ENCODE data around the gene SLC16A8.

SLC16A8 gene

DNA sequence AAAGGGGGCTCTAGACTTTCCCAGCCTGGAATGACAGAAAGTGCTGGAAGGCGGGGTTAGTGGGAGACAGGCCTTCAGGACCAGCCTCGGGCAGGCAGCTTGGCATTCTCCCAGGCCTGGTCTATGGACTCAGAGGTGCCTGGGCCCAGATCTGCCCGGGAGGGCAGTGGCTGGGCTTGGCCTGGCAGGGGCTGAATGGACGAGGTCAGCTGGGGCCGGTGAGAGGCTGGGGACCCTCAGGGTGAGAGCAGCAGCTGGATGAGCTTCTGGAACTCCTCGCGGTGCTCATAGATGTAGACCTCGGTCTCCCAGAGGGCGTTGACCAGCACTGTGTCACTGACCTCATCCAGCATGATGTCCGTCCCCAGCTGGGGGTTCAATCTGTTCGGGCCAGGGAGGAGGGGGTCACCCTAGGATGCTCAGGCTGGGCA, 28.0 kb upstream of the SLC16A8 start:
- DNase-seq (ENCODE audit: low spot score) = no peak

DNA sequence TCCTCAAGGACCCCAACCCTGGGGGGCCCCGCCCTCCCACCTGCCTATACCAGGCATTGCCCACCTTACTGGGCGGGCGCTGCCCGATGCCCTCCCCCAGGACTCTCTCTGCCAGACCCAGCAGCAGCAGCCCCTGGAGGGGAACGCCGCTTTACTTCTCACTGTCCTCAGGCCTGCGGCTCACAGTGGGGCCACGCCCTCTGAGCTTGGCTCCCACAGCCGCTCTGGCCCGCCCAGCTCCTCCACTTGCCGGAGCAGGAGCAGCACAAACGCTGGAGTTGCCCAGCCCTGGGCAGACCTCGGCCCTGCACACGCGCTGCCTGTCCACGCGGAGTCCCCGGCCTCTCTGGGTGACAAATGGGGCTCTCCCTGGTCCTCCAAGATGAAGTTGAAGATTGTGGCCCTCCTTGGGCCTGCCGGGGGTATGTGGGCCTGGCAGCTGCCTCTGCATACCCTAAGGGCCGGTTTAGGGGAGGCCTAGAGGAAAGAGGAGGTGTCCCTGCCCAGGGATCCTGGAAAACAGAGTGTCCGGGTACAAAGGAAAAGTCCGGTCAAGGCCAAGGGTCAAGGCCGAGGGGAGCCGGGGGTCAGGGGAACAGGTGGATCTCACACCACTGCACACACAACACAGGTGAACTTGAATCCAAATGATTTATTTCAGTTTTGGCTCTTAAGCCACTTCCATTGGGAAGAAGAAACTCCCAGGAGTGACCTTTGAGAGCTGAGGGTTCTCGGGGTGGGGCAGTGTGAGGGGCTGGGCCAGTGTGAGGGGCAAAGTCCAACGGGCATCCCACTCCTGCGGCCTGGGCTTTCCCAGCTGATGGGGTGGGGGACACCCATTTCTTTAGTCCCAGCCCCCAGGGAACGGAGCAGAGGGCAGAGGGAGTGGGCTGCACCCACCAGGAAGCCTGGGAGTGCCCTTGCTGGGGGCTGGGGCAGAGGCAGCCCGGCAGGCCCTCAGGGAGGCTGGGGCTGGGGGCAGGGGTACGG, 27.2 kb upstream of the SLC16A8 start:
- DNase-seq (ENCODE audit: low spot score) = no peak

DNA sequence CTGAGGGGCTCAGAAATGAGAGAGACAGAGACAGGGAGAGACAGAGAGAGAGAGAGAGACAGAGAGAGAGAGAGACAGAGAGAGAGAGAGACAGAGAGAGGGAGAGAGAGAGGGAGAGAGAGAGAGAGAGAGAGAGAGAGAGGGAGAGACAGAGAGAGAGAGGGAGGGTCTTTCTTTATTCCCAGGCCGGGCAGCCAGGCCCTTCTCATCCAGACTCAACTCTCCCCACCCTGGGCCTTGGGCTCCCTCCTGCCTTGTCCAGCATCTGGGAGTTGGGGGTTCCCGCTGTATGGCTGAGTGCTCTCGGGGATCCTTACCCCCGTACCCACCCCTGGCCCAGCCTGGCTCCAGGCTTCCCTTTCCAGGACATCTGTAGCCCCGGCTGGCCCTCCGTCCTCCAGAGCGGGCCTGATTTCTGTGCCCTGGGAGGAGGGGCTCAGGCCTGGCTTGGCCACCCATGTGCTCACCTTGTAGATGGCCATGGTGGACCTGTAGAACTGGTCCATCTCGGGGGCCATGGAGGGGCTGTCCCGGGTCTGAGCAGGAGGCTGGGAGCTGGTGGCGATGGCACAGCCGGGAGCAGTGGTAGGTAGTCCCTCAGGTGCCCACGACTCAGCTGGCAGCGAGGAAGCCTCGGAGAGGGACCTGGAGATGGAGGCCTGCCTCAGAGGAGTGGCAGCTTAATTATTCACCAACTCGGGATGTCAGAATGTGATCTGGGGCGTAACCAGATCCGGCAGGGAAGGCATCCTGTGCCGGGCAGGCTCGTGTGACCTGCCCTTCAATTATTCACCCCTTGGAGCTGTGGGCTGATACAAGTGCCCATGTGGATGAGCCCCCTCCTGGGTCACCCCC, 26.3 kb upstream of the SLC16A8 start, which contains the start of gene BAIAP2L2:
Gene BAIAP2L2, minus strand, starts transcription at position 677 of the 855 bp plus-strand sequence. Its CDS starts 159 bp downstream, at position 518.
- no peak for DNase-seq (ENCODE audit: low spot score)

DNA sequence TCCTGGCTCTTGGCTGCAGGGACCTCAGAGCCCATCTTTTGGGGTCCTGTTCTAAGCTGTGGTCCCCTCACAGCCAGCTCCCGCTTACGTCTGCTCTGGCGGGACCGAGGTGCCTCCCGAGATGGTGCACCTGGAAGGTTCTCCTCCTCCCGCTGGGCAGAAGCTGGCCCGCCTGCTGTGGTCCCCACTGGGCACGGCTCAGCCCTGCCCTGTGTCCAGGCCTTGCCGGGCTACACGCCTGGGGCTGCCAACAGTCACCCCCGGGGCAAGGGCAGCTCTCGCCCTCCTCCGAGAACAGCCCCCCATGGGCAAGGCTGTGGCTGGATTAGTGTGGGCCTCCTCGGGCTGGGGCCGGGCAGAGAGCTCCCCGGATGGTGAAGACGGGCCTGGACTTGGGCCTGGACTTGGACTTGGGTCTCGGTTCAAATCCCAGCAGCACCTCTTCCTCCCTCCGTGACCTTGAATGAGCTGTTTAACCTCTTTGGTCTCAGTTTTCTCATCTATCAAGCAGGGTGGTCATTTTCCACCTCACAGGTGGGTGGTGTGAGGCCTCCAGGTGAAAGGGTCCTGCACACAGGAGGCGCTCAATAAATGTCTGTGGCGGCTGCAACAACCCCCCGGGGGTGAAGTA, 25.5 kb upstream of the SLC16A8 start:
- no peak for DNase-seq (ENCODE audit: low spot score)

DNA sequence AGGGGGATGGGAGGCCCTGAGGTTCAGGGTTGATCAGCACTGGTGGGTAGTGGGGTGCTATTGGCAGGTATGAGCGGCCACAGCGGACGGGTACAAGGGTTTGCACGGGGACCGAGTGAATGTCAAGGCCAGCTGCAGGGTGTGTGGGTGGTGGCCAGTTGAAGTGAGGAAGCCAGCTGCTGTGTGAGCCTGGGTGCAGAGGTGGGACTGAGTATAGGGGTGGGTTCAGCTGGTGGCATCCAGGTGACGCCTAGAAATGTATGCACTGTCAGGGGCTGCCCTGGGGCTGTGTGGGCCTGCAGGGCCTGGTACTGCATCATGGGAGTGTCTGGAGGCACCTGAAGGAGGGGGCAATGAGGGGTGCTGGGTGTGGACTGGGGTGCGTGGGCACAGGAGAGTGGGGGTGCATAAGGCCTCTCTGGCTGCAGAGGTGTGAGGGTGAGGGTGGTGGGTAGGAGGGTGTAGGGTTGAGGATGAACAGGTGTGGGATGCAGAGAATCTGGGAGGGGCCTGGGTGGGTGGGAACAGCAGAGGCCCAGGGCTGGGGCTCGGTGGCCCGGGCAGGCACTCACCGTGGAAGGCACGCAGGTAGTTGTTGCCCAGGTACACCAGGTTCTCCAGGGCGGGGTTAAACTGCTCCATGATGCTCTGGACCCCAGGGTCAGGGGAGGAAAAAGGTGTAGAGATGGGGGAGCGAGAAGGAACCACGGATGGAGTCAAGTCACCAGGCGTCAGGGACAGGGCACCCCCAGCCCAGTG, 24.8 kb upstream of the SLC16A8 start:
- no peak for DNase-seq (ENCODE audit: low spot score)

DNA sequence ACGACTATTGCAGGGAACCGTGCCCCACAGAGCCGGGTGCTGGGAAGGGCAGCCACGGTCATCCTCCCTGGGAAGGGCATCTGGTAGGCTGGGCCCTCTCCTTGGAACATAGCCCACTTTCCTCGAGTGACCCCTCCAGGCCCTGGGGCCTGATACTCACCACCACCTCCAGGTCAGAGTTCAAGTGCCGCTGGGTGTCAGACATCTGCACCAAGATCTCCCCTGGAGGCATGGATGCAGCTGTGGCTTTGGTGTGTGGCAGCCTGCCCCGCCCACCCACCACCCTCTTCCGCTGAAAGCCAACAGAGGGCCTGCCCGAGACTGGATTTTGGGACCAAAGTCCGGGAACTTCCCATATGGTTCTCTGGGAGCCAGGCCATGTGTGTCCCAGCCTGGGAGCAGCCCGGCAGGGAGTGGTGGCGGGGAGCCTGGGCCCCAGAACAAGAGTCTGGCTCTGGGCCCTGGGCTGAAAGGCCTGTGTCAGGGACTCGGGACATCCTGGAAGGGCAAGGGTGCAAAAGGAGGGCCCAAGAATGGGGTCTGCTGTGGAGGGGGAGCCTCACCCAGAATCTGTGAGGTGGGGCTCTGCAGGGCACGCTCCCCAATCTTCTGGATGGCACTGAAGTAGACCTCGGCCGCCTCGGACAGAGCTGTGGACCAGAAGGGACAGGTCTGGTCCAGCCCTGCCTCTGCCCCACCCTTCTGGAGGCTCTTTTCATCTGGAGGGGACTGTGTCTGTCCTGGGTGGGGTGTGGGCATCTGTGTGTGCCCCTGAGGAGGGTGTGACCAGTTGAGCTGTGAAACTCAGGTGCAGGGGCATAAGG, 23.9 kb upstream of the SLC16A8 start:
- no peak for DNase-seq (ENCODE audit: low spot score)

DNA sequence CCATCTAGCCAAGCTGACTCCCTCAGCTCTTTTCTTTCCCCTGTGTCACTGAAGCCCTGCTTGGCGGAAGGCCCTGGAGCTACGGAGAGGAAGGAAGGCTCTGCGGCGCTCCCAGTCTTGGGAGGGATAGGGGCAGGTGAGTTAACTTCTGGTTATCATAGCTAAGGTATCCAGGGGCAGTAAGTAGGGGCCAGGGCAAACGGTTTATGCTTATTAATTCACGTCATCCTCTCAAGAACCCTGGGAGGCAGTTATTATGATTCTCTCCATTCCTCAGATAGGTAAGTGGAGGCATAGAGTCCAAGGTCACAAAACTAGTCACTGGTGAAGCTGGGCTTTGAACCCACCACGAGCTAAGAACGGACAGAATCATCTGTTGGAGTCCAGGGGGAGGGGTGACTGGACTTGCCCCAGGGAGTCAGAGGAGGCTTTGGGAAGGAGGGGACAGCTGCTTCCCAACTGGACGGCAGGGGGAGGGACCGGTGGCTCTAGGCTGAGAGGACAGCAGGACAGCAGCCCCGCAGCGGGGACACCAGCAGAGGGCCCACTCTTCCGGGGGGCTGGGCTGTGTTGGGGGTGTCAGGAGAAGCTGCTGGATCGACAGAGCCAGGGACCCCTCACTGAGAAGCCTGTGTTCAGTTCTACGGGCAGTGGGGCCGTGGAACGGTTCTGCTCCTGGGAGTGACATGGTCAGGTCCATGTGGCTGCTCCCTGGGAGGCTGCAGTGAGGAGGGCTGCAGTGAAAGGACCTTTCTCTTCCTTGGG, 23.0 kb upstream of the SLC16A8 start:
- DNase-seq (ENCODE audit: low spot score) = no peak

DNA sequence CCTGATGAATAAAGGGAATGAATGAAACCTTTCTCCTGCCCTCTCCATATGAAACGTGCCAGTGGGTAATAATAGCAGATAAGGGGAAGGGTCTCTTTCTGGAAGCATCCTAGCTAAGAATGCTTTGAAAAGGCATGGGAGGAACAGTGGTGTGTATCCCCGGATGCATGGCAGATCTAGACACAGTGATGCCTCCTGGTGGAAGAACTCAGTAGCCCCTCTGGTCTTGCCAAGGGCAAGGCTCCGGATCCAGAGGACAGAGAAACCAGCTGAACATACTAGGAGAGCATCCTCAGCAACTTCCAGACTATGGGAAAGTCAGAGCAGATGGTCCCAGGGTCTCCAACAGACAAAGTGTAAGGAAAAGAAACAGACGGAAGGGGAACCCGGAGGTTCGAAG, 20.1 kb upstream of the SLC16A8 start:
- no peak for DNase-seq (ENCODE audit: low spot score)

DNA sequence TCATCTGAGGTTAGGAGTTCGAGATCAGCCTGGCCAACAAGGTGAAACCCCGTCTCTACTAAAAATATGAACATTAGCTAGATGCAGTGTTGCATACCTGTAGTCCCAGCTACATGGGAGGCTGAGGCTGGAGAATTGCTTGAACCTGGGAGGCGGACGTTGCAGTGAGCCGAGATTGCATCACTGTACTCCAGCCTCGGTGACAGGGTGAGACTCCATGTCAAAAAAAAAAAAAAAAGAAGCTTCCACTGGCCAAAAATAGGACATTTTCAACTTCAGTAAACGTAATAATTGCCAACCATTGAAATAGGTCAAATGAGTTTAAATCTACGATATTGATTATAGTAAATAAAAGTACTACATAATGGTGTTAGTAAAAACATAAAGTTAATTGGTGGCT, 19.7 kb upstream of the SLC16A8 start:
- no peak for DNase-seq (ENCODE audit: low spot score)

DNA sequence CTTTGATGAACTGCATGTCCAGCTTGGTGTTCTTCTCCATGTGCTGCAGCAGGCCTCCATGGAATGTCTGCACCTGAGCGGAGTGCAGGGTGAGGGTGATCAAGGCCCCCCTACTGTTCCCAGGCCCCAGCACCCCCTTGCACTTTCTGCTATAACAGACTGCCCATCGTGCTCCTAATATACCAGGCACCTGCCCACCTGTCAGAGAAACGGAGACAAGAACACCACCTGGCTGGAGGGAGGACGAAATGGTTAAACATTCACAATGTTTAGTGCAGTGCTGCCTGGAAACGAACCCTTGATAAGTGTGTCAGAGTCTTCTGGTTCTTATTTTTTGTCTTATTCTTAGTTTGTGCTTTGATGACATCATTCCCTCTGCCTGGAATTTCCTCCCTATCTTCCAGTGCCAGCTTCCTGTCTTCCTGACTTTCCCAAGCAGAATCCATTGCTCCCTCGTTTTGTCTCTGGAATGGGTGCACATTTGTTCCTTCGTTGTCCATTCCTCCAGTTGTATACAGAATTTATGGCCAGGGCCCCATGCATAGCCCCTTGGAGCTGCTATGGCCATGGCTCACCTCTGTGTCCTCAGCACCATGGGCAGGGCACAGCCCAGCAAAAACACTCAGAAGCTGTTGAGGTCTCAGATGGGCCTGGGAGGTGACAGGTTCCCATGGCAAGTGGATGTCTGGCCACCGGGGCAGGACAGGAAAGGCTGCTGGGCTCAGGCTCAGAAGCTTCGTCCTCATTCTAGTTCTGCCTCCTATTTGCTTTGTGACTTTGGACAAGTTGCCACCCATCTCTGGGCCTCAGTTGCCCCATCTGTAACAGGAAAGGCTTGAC, 14.6 kb upstream of the SLC16A8 start:
- DNase-seq (ENCODE audit: low spot score) = no peak

DNA sequence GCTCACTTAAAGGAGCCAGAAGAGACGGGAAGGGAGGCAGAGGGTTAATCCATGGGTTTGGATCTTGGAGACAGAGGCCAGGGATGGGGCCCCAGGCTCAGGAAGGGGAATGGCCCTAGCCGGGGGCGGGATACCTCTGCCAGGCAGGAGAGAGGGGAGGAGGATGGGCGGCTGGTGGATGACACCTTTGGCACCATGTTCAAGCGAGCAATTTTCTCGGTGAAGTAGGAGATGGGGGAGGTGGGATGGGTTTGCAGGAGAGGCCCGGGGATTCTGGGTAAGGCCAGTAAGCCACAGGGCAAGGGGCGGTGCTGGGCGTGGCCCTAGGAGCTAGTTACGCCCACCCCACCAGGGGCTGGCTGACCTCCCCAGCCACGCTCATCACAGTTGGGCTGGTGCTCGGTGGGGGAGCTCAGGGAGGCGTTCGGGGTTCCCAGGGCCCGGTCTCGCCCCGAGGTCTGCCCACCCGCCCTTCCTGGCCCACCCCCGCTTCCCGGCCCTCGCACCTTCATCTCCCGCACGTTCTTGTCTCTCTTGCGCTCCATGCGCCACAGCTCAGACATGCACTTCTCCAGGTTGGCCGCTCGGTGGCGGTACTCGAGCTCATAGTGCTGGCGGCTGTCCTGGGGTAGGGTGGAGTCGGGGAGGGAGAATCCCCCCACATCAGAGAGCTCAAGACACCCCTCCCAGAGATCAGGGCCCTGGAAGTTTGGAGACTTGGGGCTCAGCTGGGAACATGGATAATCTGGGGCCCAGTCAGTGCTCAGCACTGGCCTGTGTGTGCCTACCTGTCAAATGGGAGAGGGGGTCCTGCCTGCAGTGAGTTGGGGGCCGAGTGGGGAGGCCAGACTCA, 13.8 kb upstream of the SLC16A8 start:
- DNase-seq (ENCODE audit: low spot score) = no peak

DNA sequence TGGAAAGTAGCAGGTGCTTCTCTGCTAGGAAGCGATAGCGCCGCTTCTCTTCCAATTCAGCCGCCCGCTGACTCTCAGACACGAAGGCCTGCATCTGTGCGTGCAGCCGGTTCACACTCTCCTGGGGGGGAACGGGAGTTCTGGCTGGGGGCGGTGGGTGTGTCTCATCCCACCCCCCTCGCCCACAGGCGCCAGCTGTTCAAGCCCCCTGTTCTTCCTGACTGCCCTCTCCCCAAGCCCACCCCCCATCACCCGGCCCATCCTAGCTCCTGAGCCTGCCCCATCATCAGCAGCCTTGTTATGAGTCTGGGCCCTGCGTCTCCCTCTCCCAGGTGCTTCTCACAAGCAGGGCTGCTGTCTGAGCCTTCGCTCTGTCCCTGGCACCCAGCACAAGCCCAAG, 13.1 kb upstream of the SLC16A8 start:
- DNase-seq (ENCODE audit: low spot score) = no peak

DNA sequence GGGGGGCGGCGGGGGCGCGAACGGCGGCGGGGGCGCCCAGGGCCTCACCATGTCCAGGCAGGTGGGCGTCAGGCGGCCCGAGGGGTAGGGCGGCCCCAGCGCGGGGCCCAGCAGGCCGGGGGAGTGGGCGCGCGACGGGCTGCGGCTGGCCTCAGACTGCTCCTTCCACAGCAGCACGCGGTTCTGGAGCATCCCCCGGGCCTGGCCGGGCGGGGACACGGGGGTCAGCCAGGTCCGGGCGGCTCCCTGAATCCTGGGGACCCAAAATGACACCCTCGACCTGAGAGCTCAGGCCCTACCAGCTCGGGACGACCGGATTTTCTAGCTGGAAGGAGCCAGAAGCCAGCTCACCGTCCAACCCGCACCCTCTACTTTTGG, 5.5 kb upstream of the SLC16A8 start:
- DNase-seq (ENCODE audit: low spot score) = no peak

DNA sequence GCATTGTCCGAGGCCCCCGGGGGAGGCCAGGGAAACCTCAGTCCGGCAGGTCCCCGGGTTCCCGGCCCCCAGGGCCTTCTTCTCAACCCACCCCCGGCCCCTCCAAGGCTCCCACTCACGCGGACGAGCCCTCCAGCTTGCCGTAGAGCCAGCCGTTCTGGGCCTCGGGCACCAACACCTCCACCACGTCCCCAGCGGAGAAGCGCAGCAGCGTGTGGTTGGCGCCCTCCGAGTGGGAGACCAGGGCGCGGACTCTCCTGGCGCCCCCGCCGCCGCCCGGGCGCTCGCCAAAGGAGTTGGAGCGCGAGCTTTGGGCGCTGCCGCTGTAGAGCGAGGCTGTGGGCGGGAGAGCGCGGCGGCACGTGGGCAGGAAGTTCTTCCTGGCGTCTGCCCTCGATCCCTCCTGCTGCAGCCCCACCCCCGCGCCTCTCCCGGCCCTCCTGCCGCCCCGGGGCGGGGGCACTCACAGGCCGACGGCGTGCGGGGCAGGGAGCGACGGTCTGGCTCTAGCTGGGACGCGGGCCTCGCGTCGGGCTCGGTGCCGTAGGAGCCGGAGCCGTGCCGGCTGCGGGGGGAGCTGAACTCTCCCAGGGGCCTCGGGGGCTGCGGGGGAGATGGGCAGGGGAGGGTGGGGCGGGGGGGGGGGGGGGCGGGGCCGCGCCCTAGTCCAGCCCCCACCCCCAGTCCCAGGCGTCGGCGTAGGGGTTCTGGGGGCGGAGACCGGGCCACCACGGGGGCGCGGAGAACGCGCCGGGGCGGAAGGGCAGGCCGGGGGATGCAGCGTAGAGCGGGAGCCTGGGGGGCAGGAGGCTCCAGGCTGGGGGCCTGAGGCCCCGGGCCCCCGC, 4.9 kb upstream of the SLC16A8 start:
- DNase-seq (ENCODE audit: low spot score) = no peak

DNA sequence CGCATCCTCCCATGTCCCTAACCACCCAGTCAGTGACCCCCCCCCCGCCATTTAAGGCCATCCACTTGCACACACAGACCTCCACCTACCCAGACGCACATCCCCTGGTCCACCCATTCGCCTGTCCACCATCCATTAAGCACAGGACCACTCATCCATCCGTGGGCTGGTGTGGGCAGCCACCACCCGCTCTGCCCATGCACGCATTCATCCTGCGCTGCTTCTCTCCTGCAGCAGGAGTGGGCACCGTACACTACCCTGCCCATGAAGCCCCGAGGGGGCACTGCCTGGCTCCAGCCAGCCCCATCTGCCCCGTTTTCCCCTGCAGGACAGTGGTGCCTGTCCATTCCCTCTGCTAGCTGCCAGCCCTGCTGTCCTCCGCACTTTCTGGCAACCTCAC, 3.9 kb upstream of the SLC16A8 start:
- DNase-seq (ENCODE audit: low spot score) = no peak

DNA sequence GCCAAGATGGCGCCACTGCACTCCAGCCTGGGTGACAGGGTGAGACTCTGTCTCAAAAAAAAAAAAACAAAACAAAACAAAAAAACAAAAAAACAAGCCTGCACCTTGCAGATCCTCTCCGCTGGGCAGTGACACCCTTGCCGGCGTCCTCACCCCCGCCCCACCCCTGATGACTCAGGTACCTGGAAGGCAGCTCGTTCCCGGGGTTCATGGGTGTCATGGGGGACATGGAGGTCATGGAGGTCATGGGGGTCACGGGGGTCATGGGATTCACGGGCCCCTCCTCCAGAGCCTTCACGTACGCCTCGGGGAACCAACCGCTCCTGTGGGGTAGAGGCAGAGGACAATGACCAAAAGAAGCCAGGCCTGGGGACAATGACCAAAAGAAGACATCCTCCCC, 3.0 kb upstream of the SLC16A8 start:
- no peak for DNase-seq (ENCODE audit: low spot score)

Measured in hematopoietic multipotent progenitor cell treated with erythropoietin and hydrocortisone succinate and interleukin-3 and kit ligand, for 17 days (in vitro differentiated cells).